T-cell (primary cell): ENCODE results near the gene RNPEPL1. TPM values are rescaled to one million over a fixed set of nuclear protein-coding genes. Genes with fewer than 3 reads are reported as not detected.

Experiments used
- ATAC-seq, 4 experiments: fragments of 200-7000 bp in 3 of 4; fragments of 150-1000 bp in 1 of 4; cut with Tn5 transposase; replicated peaks in 1 of 4; 1 replicate in 3 of 4; 2 replicates in 1 of 4; pipeline ENCODE4 v1.10.0; 2021; ENCODE audit warnings: moderate library complexity in 3 of 4, mild to moderate bottlenecking in 2 of 4, moderate number of reproducible peaks in 1 of 4
- CTCF ChIA-PET, 2 donors: fragments of 300-600 bp; sonication (Branson Sonifier 250); formaldehyde crosslinking; loops; one replicate each; lab custom pipeline; 2022; ENCODE audit warnings: antibody characterized with exemption in 2 of 2; lab: Charles Lee
- POLR2A ChIA-PET, 2 donors: fragments of 300-600 bp; sonication (Branson Sonifier 250); formaldehyde crosslinking; loops; one replicate each; lab custom pipeline; 2022; ENCODE audit warnings: antibody characterized with exemption in 2 of 2; lab: Charles Lee
- DNase-seq, 35 experiments: peaks; one replicate each; pipeline versions ENCODE4 v3.0.0 to v3.0.0-alpha.2; 2013 to 2023
- H3K27ac ChIP-seq: one replicate; pipeline ENCODE4 v1.5.1; 2013; ENCODE audit warnings: low read length
- H3K27me3 ChIP-seq, 2 experiments: replicated peaks in 1 of 2; 1 replicate in 1 of 2; 2 replicates in 1 of 2; pipeline versions ENCODE4 v1.6.1 to v1.7.0; 2013; ENCODE audit warnings: low read length in 1 of 2, mixed read lengths in 1 of 2; ENCODE audit not compliant: control insufficient read depth in 2 of 2, insufficient read depth in 2 of 2; ENCODE audit errors: extremely low read depth in 1 of 2
- H3K36me3 ChIP-seq, 2 donors: 1 replicate in 1 of 2; 2 replicates in 1 of 2; pipeline versions ENCODE4 v1.6.1 to v1.7.0; 2013; ENCODE audit warnings: low read length in 1 of 2; ENCODE audit not compliant: control insufficient read depth in 2 of 2, insufficient read depth in 1 of 2; ENCODE audit errors: extremely low read depth in 1 of 2
- H3K4me1 ChIP-seq, 2 experiments: 1 replicate in 1 of 2; 2 replicates in 1 of 2; pipeline versions ENCODE4 v1.6.1 to v1.7.0; 2013; ENCODE audit warnings: low read length in 2 of 2, mixed read lengths in 1 of 2; ENCODE audit not compliant: insufficient read depth in 2 of 2, control insufficient read depth in 1 of 2; ENCODE audit errors: extremely low read depth in 1 of 2
- H3K4me3 ChIP-seq, 2 donors: 1 replicate in 1 of 2; 2 replicates in 1 of 2; pipeline versions ENCODE4 v1.5.1 to v1.7.0; 2013; ENCODE audit warnings: mild to moderate bottlenecking in 2 of 2, low read length in 1 of 2, moderate library complexity in 1 of 2; ENCODE audit not compliant: control insufficient read depth in 1 of 2; ENCODE audit errors: extremely low read depth in 1 of 2
- H3K9me3 ChIP-seq: 2 replicates; pipeline ENCODE4 v1.7.0; 2013
- H3K27ac Mint-ChIP-seq, 2 donors: one replicate each; pipeline ENCODE4 v1.8.0; 2020 to 2021; ENCODE audit warnings: mild to moderate bottlenecking in 2 of 2, mixed read lengths in 2 of 2
- H3K27me3 Mint-ChIP-seq, 2 donors: one replicate each; pipeline ENCODE4 v1.8.0; 2021 to 2022; ENCODE audit warnings: mixed read lengths in 2 of 2
- H3K36me3 Mint-ChIP-seq: one replicate; pipeline ENCODE4 v1.8.0; 2021; ENCODE audit warnings: mixed read lengths
- H3K4me1 Mint-ChIP-seq, 3 donors: one replicate each; pipeline ENCODE4 v1.8.0; 2020 to 2022; ENCODE audit warnings: mixed read lengths in 3 of 3, mild to moderate bottlenecking in 1 of 3
- H3K4me3 Mint-ChIP-seq, 3 donors: one replicate each; pipeline ENCODE4 v1.8.0; 2020 to 2022; ENCODE audit warnings: mild to moderate bottlenecking in 3 of 3, mixed read lengths in 3 of 3, moderate library complexity in 3 of 3
- H3K9me3 Mint-ChIP-seq, 3 donors: one replicate each; pipeline ENCODE4 v1.8.0; 2020 to 2022; ENCODE audit warnings: mixed read lengths in 3 of 3
- WGBS: methylation state at CpG from one replicate; pipeline ENCODE4 v1.1.5; 2013; ENCODE audit warnings: missing lambda C conversion rate; ENCODE audit not compliant: insufficient coverage; 5-methylcytosine and 5-hydroxymethylcytosine counted together
- total RNA-seq, 35 experiments: library from RNA in 6 of 35; stranded (reverse) in 6 of 35; fragments of 120-200 nt in 1 of 35; gene quantifications; one replicate each; pipeline versions ENCODE4 v1.2.1 to v1.2.4 and lab custom pipeline; 2013 to 2026

RNPEPL1 gene
- total RNA-seq, 5 donors from 2014 or later (not counting 1 experiment from before 2014, with no cell fraction given) = 87.6 to 202 (median 189) TPM

GRCh38 chr2:240600451-240600961, 32.2 kb downstream of the RNPEPL1 start:
- no peak overlapping the region for H3K4me3 Mint-ChIP-seq
- peaks cover 0 to 2% (median 0%) of the 10 kb centered on the region in 3 donors for H3K4me1 Mint-ChIP-seq
- ChIA-PET CTCF (no interaction called here), POLR2A (no interaction called here)
- no peak for ATAC-seq
- Histone ChIP-seq H3K36me3 (peaks cover 21 to 40% of the 10 kb centered on the region in 2 donors), H3K4me1 (peaks cover 0 to 4% of the 10 kb centered on the region in 2 experiments), H3K27ac (no peak overlapping the region), H3K9me3 (no peaks in the 10 kb centered on the region), H3K4me3 (no peak overlapping the region), H3K27me3 (no peaks in the 10 kb centered on the region)
- DNase-seq = no peak
- H3K27me3 Mint-ChIP-seq = no peaks in the 10 kb centered on the region
- H3K9me3 Mint-ChIP-seq = no peaks in the 10 kb centered on the region
- H3K36me3 Mint-ChIP-seq = no peaks in the 10 kb centered on the region
- whole genome bisulfite sequencing = 98% methylated on average over 11 of the region's 16 CpGs
- no peak overlapping the region for H3K27ac Mint-ChIP-seq

- Histone ChIP-seq H3K4me1 (no peaks in the 10 kb centered on the region), H3K4me3 (no peak overlapping the region), H3K27me3 (no peaks in the 10 kb centered on the region), H3K36me3 (peaks cover 15 to 33% of the 10 kb centered on the region in 2 donors), H3K27ac (no peak overlapping the region), H3K9me3 (no peaks in the 10 kb centered on the region)
- WGBS = 85% methylated on average over 20 of the region's 20 CpGs
- Mint-ChIP-seq H3K4me1 (no peaks in the 10 kb centered on the region), H3K27me3 (no peaks in the 10 kb centered on the region), H3K36me3 (no peaks in the 10 kb centered on the region), H3K4me3 (no peak overlapping the region), H3K27ac (no peak overlapping the region), H3K9me3 (no peaks in the 10 kb centered on the region)
- DNase-seq = peak in 1 of 35 experiments; percentile 0
- ChIA-PET CTCF (no interaction called here), POLR2A (no interaction called here)
- no peak for ATAC-seq
Observed at GRCh38 chr2:240601061-240601830, 33.0 kb downstream of the RNPEPL1 start.

GRCh38 chr2:240601831-240602160, 33.5 kb downstream of the RNPEPL1 start:
- ChIA-PET CTCF (no interaction called here), POLR2A (interaction anchor here in 1 of 2 donors (0.5 kb wide), 1 partner anchor 21 kb away, joined by 5 read pairs; no protein-coding TSS in a partner anchor)
- Mint-ChIP-seq H3K9me3 (no peaks in the 10 kb centered on the region), H3K27me3 (no peaks in the 10 kb centered on the region), H3K27ac (no peak overlapping the region), H3K4me1 (no peaks in the 10 kb centered on the region), H3K36me3 (no peaks in the 10 kb centered on the region), H3K4me3 (no peak overlapping the region)
- H3K27ac ChIP-seq = no peak overlapping the region
- WGBS = 91% methylated on average over 9 of the region's 11 CpGs
- H3K9me3 ChIP-seq = no peaks in the 10 kb centered on the region
- no peak overlapping the region for H3K4me3 ChIP-seq
- ATAC-seq (no peak), DNase-seq (peak in 1 of 35 experiments; percentile 1)
- H3K4me1 ChIP-seq = no peaks in the 10 kb centered on the region
- H3K27me3 ChIP-seq = no peaks in the 10 kb centered on the region
- H3K36me3 ChIP-seq = peaks cover 11 to 28% of the 10 kb centered on the region in 2 donors

- H3K9me3 ChIP-seq = no peaks in the 10 kb centered on the region
- no peaks in the 10 kb centered on the region for H3K4me1 Mint-ChIP-seq
- no peak overlapping the region for H3K27ac Mint-ChIP-seq
- no peaks in the 10 kb centered on the region for H3K36me3 Mint-ChIP-seq
- H3K27ac ChIP-seq = no peak overlapping the region
- H3K9me3 Mint-ChIP-seq = no peaks in the 10 kb centered on the region
- ATAC-seq = no peak
- peaks cover 11 to 22% of the 10 kb centered on the region in 2 donors for H3K36me3 ChIP-seq
- no peak overlapping the region for H3K4me3 ChIP-seq
- H3K27me3 ChIP-seq = no peaks in the 10 kb centered on the region
- CTCF ChIA-PET = no interaction called here
- H3K4me3 Mint-ChIP-seq = no peak overlapping the region
- POLR2A ChIA-PET = interaction anchor here in 1 of 2 donors (0.5 kb wide), 1 partner anchor 20 kb away, joined by 5 read pairs; no protein-coding TSS in a partner anchor
- 94% methylated on average over 31 of the region's 32 CpGs for WGBS
- peak in 1 of 35 experiments; percentile 9 for DNase-seq
- H3K4me1 ChIP-seq = no peaks in the 10 kb centered on the region
- no peaks in the 10 kb centered on the region for H3K27me3 Mint-ChIP-seq
Observed at GRCh38 chr2:240602266-240603050, 34.2 kb downstream of the RNPEPL1 start.

GRCh38 chr2:240603081-240603835, 35.0 kb downstream of the RNPEPL1 start:
- ATAC-seq = no peak
- CTCF ChIA-PET = no interaction called here
- WGBS = 92% methylated on average over 18 of the region's 22 CpGs
- no peaks in the 10 kb centered on the region for H3K4me1 Mint-ChIP-seq
- Histone ChIP-seq H3K27me3 (no peaks in the 10 kb centered on the region), H3K36me3 (peaks cover 11 to 16% of the 10 kb centered on the region in 2 donors), H3K27ac (no peak overlapping the region), H3K4me1 (no peaks in the 10 kb centered on the region), H3K4me3 (no peak overlapping the region), H3K9me3 (no peaks in the 10 kb centered on the region)
- H3K27ac Mint-ChIP-seq = no peak overlapping the region
- POLR2A ChIA-PET = no interaction called here
- DNase-seq = peak in 2 of 35 experiments; percentile 2 to 4
- H3K27me3 Mint-ChIP-seq = no peaks in the 10 kb centered on the region
- H3K9me3 Mint-ChIP-seq = no peaks in the 10 kb centered on the region
- no peak overlapping the region for H3K4me3 Mint-ChIP-seq
- H3K36me3 Mint-ChIP-seq = no peaks in the 10 kb centered on the region

GRCh38 chr2:240603846-240604245, 35.6 kb downstream of the RNPEPL1 start:
- POLR2A ChIA-PET = no interaction called here
- peak in 1 of 35 experiments; percentile 18 for DNase-seq
- no peak overlapping the region for H3K4me3 Mint-ChIP-seq

More at GRCh38 chr2:240603846-240604245, 35.6 kb downstream of the RNPEPL1 start:
- Mint-ChIP-seq H3K27ac (no peak overlapping the region), H3K9me3 (no peaks in the 10 kb centered on the region), H3K27me3 (no peaks in the 10 kb centered on the region), H3K36me3 (no peaks in the 10 kb centered on the region), H3K4me1 (no peaks in the 10 kb centered on the region)
- H3K4me3 ChIP-seq = no peak overlapping the region
- CTCF ChIA-PET = no interaction called here
- peaks cover 7 to 11% of the 10 kb centered on the region in 2 donors for H3K36me3 ChIP-seq
- H3K27me3 ChIP-seq = no peaks in the 10 kb centered on the region
- no peak for ATAC-seq
- WGBS = 93% methylated on average over 8 of the region's 10 CpGs
- H3K27ac ChIP-seq = no peak overlapping the region
- no peaks in the 10 kb centered on the region for H3K9me3 ChIP-seq
- no peaks in the 10 kb centered on the region for H3K4me1 ChIP-seq
